GM23338 (cell line): Measurements from ENCODE around the gene FBXW4. TPM values are rescaled to one million over a fixed set of nuclear protein-coding genes. Genes with fewer than 3 reads are reported as not detected.

Source experiments
- microRNA-seq: library from miRNA; unstranded; fragments of <30 nt; microRNA quantifications from one replicate; pipeline ENCODE4, GENCODE V29; 2017
- polyA plus RNA-seq: library from polyadenylated mRNA; unstranded; fragments of >200 nt; fragmentation: Nextera tagmentation; extraction: Ambion mirVana; gene quantifications from 2 replicates; pipeline ENCODE4 v1.2.1, GENCODE V29; 2016
- small RNA-seq: library from RNA; depleted of rRNA; stranded (forward); fragments of <200 nt; gene quantifications from one replicate; pipeline ENCODE3, GENCODE V24; 2014; ENCODE audit warnings: low replicate concordance
- total RNA-seq: library from RNA; depleted of rRNA; stranded (reverse); fragments of >200 nt; shearing (Covaris generic); gene quantifications from 2 replicates; pipeline ENCODE4 v1.2.3, GENCODE V29; 2014; rRNA removed

The FBXW4 gene
- total and polyA plus RNA-seq, 2 experiments from 2014 or later = 8.0 to 18.6 TPM

Small RNAs within 50 kb of the gene (microRNA-seq; reads per million reads assigned to microRNA genes)
- gene MIR3158-1 (not detected), gene MIR3158-2 (not detected)

Small RNAs within 50 kb of the gene (small RNA-seq; reads per million reads assigned to genes)
- gene MIR3158-1 = not detected
- gene RNU6-1165P = not detected

Other genes starting within 250 kb of the FBXW4 start
- gene POLL, start 106.9 kb downstream of the FBXW4 start, total RNA-seq = 24.0 and 24.3 TPM in 2 replicates
- 17.3 and 18.2 TPM in 2 replicates for gene POLL, start 106.9 kb downstream of the FBXW4 start, polyA plus RNA-seq
- gene DPCD, start 106.8 kb downstream of the FBXW4 start, total RNA-seq = 22.5 and 48.4 TPM in 2 replicates
- gene DPCD, start 106.8 kb downstream of the FBXW4 start, polyA plus RNA-seq = 36.3 and 38.1 TPM in 2 replicates
- 6.2 and 6.3 TPM in 2 replicates for gene FGF8, start 80.9 kb upstream of the FBXW4 start, total RNA-seq
- gene FGF8, start 80.9 kb upstream of the FBXW4 start, polyA plus RNA-seq = 1.6 and 2.7 TPM in 2 replicates
- 258 and 345 TPM in 2 replicates for gene NPM3, start 88.3 kb upstream of the FBXW4 start, total RNA-seq
- gene NPM3, start 88.3 kb upstream of the FBXW4 start, polyA plus RNA-seq = 31.5 and 32.2 TPM in 2 replicates
- 112 and 131 TPM in 2 replicates for gene OGA, start 123.3 kb upstream of the FBXW4 start, total RNA-seq
- gene OGA, start 123.3 kb upstream of the FBXW4 start, polyA plus RNA-seq = 68.1 and 68.4 TPM in 2 replicates
- gene KCNIP2, start 148.6 kb upstream of the FBXW4 start, total RNA-seq = 2.2 and 2.9 TPM in 2 replicates
- gene KCNIP2, start 148.6 kb upstream of the FBXW4 start, polyA plus RNA-seq = 2.2 and 2.6 TPM in 2 replicates